ENCODE results near the gene NCCRP1. TPM values are rescaled to one million over a fixed set of nuclear protein-coding genes. Genes with fewer than 3 reads are reported as not detected.

The NCCRP1 gene
- total RNA-seq, 1 donor from 2014 or later, result not detected

DNA sequence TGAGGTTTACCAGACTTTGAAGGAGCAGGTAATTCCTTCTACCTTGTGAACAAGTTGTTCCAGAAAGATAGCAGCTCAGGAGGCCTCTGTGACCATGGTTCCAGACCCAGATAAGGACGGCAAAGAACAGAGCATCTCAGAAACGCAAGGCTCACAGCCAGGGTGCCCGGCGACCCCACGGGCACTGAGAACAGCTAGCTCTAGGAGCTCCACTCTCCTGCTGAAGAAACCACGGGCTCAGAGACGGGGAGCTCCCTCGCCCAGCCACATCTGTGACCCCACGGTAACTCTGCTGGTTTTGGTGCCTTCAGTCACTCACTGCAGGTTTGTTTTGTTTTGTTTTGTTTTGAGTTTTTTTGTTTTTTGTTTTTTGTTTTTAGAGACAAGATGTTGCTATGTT lies 16.0 kb upstream of the NCCRP1 start:
- Histone ChIP-seq H3K27me3 (ENCODE audit: control insufficient read depth in 3 of 3, insufficient read depth in 3 of 3, low read length in 3 of 3) (no peaks in the 10 kb centered on the region), H3K4me3 (ENCODE audit: low read length in 3 of 3) (no peak overlapping the region), H3K36me3 (ENCODE audit: control insufficient read depth in 3 of 3, insufficient read depth in 3 of 3, low read length in 3 of 3) (peaks cover 6 to 8% (median 8%) of the 10 kb centered on the region in 3 donors), H3K9ac (ENCODE audit: low read depth in 1 of 3, low read length in 3 of 3) (no peak overlapping the region), H3K9me3 (ENCODE audit: control insufficient read depth in 3 of 3, low read length in 3 of 3) (no peaks in the 10 kb centered on the region), H3K27ac (ENCODE audit: low read depth, low read length) (no peak overlapping the region), H3K4me1 (ENCODE audit: control insufficient read depth in 3 of 3, insufficient read depth in 3 of 3, low read length in 3 of 3) (no peaks in the 10 kb centered on the region)

DNA sequence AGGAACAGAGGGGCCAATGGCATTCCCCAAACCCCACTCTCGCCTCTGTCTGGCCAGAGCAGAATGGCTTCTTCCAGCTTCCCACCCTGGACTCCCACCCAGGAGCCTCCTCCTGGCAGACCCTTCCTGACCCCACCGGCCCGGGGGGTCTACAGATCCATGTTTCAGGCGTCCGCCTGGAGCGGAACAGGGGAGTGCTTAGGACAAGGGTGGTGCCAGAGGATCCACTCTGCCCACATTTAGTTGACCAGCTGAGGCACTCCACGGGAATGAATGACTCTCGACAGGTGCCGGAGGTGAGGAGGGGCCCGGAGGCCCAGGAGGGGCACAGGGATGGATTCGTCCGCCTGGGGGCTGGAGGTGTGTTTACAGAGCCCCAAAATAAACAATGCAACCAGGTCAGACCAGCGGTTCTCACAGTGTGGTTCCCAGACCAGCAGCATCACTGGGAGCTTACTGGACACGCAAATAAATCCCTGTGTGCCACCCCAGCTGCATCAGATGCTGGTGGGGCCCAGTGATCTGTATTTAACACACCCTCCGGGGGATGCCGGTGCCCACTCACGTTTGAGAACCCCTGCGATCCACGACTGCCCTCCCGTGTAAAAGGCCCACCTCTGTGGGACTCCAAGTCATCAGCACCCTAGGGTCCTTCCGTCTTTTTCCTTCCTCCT lies 15.1 kb upstream of the NCCRP1 start:
- no peak overlapping the region for H3K9ac ChIP-seq (ENCODE audit: low read depth in 1 of 3, low read length in 3 of 3)
- no peaks in the 10 kb centered on the region for H3K27me3 ChIP-seq (ENCODE audit: control insufficient read depth in 3 of 3, insufficient read depth in 3 of 3, low read length in 3 of 3)

DNA sequence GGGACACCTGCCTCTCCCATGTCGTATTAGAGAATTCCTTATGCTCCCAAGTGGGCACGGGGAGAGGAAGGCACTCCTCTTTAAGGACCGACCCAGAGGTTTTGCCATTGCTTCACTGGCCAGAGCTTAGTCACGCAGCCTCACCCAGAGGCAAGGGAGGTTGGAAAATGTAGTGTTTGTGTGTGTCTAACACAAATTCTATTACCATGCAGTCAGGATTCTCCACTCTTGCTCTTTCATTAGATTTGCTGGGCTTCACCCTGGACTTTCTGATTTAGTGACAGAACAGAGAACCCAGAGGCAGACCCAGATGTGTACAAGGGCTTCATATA lies 14.6 kb upstream of the NCCRP1 start:
- H3K27me3 ChIP-seq (ENCODE audit: control insufficient read depth in 3 of 3, insufficient read depth in 3 of 3, low read length in 3 of 3), result no peaks in the 10 kb centered on the region
- H3K36me3 ChIP-seq (ENCODE audit: control insufficient read depth in 3 of 3, insufficient read depth in 3 of 3, low read length in 3 of 3), result peaks cover 4% of the 10 kb centered on the region in 3 donors
- H3K4me3 ChIP-seq (ENCODE audit: low read length in 3 of 3), result no peak overlapping the region
- no peaks in the 10 kb centered on the region for H3K9me3 ChIP-seq (ENCODE audit: control insufficient read depth in 3 of 3, low read length in 3 of 3)
- no peaks in the 10 kb centered on the region for H3K4me1 ChIP-seq (ENCODE audit: control insufficient read depth in 3 of 3, insufficient read depth in 3 of 3, low read length in 3 of 3)
- H3K9ac ChIP-seq (ENCODE audit: low read depth in 1 of 3, low read length in 3 of 3), result no peak overlapping the region
- H3K27ac ChIP-seq (ENCODE audit: low read depth, low read length), result no peak overlapping the region

More for the DNA sequence above, 15.1 kb upstream of the NCCRP1 start:
- H3K4me3 ChIP-seq (ENCODE audit: low read length in 3 of 3), result no peak overlapping the region
- no peaks in the 10 kb centered on the region for H3K9me3 ChIP-seq (ENCODE audit: control insufficient read depth in 3 of 3, low read length in 3 of 3)
- H3K36me3 ChIP-seq (ENCODE audit: control insufficient read depth in 3 of 3, insufficient read depth in 3 of 3, low read length in 3 of 3), result peaks cover 4 to 6% (median 5%) of the 10 kb centered on the region in 3 donors
- H3K4me1 ChIP-seq (ENCODE audit: control insufficient read depth in 3 of 3, insufficient read depth in 3 of 3, low read length in 3 of 3), result no peaks in the 10 kb centered on the region
- H3K27ac ChIP-seq (ENCODE audit: low read depth, low read length), result no peak overlapping the region

DNA sequence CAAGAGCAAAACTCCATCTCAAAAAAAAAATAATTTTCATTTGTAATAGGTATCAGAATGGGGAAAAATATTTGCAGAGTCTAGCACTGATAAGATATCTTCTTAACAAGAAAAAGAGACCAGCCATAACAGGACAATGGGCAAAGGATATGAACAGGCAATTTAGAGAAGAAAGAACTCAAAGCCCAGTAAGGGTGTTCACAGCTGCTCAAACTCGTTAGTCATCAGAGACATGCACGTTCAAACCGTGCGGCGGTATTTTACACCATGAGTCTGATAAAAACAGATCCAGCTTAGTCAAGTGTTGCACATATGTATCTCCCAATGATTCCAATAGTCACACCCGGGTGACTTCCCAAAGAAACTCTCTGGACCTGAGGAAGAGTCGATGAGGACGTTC lies 13.7 kb upstream of the NCCRP1 start:
- Histone ChIP-seq H3K4me1 (ENCODE audit: control insufficient read depth in 3 of 3, insufficient read depth in 3 of 3, low read length in 3 of 3) (no peaks in the 10 kb centered on the region), H3K9ac (ENCODE audit: low read depth in 1 of 3, low read length in 3 of 3) (no peak overlapping the region), H3K36me3 (ENCODE audit: control insufficient read depth in 3 of 3, insufficient read depth in 3 of 3, low read length in 3 of 3) (peaks cover 0 to 2% (median 1%) of the 10 kb centered on the region in 3 donors), H3K9me3 (ENCODE audit: control insufficient read depth in 3 of 3, low read length in 3 of 3) (no peaks in the 10 kb centered on the region), H3K27ac (ENCODE audit: low read depth, low read length) (no peak overlapping the region), H3K4me3 (ENCODE audit: low read length in 3 of 3) (no peak overlapping the region), H3K27me3 (ENCODE audit: control insufficient read depth in 3 of 3, insufficient read depth in 3 of 3, low read length in 3 of 3) (peaks cover 0 to 7% (median 6%) of the 10 kb centered on the region in 3 donors)

DNA sequence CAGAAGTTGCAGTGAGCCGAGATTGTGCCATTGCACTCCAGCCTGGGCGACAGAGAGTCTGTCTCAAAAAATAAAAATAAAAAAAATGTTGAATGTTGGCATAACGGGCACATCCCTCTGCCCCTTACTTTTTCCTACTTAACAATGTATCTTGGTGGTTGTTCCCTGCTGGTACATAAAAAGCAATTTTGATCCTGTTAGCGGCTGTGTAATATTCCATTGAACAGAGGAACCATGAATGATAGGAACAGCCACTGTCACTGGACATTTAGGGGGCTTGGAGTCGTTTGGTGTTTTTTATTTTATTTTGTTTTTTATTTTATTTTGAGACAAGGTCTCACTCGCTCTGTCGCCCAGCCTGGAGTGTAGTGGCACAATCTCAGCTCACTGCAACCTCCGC lies 10.4 kb upstream of the NCCRP1 start:
- no peaks in the 10 kb centered on the region for H3K4me1 ChIP-seq (ENCODE audit: control insufficient read depth in 3 of 3, insufficient read depth in 3 of 3, low read length in 3 of 3)
- peaks cover 0 to 13% (median 6%) of the 10 kb centered on the region in 3 donors for H3K27me3 ChIP-seq (ENCODE audit: control insufficient read depth in 3 of 3, insufficient read depth in 3 of 3, low read length in 3 of 3)
- H3K36me3 ChIP-seq (ENCODE audit: control insufficient read depth in 3 of 3, insufficient read depth in 3 of 3, low read length in 3 of 3), result no peaks in the 10 kb centered on the region
- no peak overlapping the region for H3K4me3 ChIP-seq (ENCODE audit: low read length in 3 of 3)
- no peaks in the 10 kb centered on the region for H3K9me3 ChIP-seq (ENCODE audit: control insufficient read depth in 3 of 3, low read length in 3 of 3)
- H3K9ac ChIP-seq (ENCODE audit: low read depth in 1 of 3, low read length in 3 of 3), result no peak overlapping the region
- H3K27ac ChIP-seq (ENCODE audit: low read depth, low read length), result no peak overlapping the region

DNA sequence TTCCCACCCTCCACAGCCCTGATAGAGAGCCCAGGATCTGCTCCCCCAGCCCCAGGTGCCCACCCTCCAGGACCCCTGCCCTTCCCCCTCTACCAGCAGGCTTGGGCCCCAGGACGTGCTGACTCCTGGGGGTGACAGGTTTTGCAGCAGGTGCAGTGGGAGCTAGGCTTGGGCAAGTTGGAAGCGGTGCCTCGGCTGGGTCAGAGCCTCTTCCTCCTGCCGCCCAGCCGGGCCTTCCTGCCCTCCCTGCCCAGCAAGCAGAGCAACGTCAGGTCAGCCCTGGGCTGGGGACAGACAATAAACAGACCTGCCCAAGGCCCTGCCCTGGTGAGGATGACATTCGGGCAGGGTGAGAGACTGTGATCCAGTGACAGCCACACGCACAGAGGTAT lies 9.2 kb upstream of the NCCRP1 start:
- Histone ChIP-seq H3K9ac (ENCODE audit: low read depth in 1 of 3, low read length in 3 of 3) (no peak overlapping the region), H3K4me1 (ENCODE audit: control insufficient read depth in 3 of 3, insufficient read depth in 3 of 3, low read length in 3 of 3) (no peaks in the 10 kb centered on the region), H3K27me3 (ENCODE audit: control insufficient read depth in 3 of 3, insufficient read depth in 3 of 3, low read length in 3 of 3) (peaks cover 0 to 15% (median 6%) of the 10 kb centered on the region in 3 donors), H3K4me3 (ENCODE audit: low read length in 3 of 3) (no peak overlapping the region), H3K36me3 (ENCODE audit: control insufficient read depth in 3 of 3, insufficient read depth in 3 of 3, low read length in 3 of 3) (no peaks in the 10 kb centered on the region), H3K27ac (ENCODE audit: low read depth, low read length) (no peak overlapping the region), H3K9me3 (ENCODE audit: control insufficient read depth in 3 of 3, low read length in 3 of 3) (no peaks in the 10 kb centered on the region)

DNA sequence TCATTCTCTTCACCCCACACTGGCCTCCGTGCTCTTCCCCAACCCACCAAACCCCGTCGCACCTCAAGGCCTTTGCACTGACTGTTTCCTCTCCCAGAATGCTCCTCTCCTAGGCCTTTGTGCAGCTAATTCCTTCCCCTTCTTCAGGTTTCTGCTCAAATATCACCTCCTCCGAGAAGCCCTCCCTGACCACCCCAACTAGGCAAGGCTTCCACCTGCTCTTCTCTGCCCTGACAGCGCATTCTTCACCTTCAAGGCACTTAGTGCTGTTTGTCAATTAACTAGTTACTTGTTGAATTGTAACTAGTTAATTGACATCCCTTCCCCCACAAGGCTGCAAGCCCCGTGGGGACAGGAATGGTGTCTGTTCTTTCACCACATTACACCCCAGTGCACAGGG lies 7.8 kb upstream of the NCCRP1 start:
- H3K9me3 ChIP-seq (ENCODE audit: control insufficient read depth in 3 of 3, low read length in 3 of 3), result no peaks in the 10 kb centered on the region
- H3K4me1 ChIP-seq (ENCODE audit: control insufficient read depth in 3 of 3, insufficient read depth in 3 of 3, low read length in 3 of 3), result no peaks in the 10 kb centered on the region
- H3K27me3 ChIP-seq (ENCODE audit: control insufficient read depth in 3 of 3, insufficient read depth in 3 of 3, low read length in 3 of 3), result peaks cover 0 to 15% (median 10%) of the 10 kb centered on the region in 3 donors
- no peak overlapping the region for H3K4me3 ChIP-seq (ENCODE audit: low read length in 3 of 3)
- no peaks in the 10 kb centered on the region for H3K36me3 ChIP-seq (ENCODE audit: control insufficient read depth in 3 of 3, insufficient read depth in 3 of 3, low read length in 3 of 3)
- H3K27ac ChIP-seq (ENCODE audit: low read depth, low read length), result no peak overlapping the region
- H3K9ac ChIP-seq (ENCODE audit: low read depth in 1 of 3, low read length in 3 of 3), result no peak overlapping the region

DNA sequence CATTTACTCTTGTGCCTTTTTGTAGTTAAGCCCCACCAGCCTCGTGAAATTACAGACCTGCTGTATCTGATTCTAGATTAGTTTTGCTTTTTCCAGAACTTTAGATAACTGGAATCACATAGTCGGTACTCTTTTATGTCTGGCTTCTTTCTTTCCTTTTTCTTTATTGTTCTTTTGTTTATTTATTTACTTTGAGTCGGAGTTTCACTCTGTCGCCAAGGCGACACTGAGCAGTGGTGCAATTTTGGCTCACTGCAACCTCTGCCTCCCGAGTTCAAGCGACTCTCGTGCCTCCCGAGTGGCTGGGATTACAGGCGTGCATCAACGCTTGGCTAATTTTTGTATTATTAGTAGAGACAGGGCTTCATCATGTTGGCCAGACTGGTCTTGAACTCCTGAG lies 6.0 kb upstream of the NCCRP1 start:
- Histone ChIP-seq H3K4me3 (ENCODE audit: low read length in 3 of 3) (no peak overlapping the region), H3K9me3 (ENCODE audit: control insufficient read depth in 3 of 3, low read length in 3 of 3) (no peaks in the 10 kb centered on the region), H3K27ac (ENCODE audit: low read depth, low read length) (no peak overlapping the region), H3K4me1 (ENCODE audit: control insufficient read depth in 3 of 3, insufficient read depth in 3 of 3, low read length in 3 of 3) (no peaks in the 10 kb centered on the region), H3K27me3 (ENCODE audit: control insufficient read depth in 3 of 3, insufficient read depth in 3 of 3, low read length in 3 of 3) (peaks cover 11 to 26% (median 22%) of the 10 kb centered on the region in 3 donors), H3K9ac (ENCODE audit: low read depth in 1 of 3, low read length in 3 of 3) (no peak overlapping the region), H3K36me3 (ENCODE audit: control insufficient read depth in 3 of 3, insufficient read depth in 3 of 3, low read length in 3 of 3) (no peaks in the 10 kb centered on the region)

DNA sequence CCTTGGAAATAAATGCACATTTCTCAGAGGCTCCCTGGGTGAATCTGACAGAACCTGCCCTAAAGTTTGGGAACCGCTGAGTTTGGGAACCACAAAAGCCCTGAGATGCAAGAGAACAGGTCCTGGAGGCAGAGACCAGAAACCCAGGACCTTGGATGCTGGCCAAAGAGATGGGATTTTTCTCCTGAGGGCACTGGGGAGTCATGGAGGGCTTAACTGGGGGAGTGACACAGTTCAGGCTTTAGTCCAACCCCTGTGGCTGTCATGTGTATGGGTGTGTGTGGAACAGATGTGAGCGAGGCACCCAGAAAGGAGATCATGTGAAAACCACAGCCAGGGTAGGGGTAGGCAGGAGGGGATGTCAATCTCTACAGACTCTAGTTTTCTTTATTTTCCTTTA lies 3.9 kb upstream of the NCCRP1 start:
- H3K27me3 ChIP-seq (ENCODE audit: control insufficient read depth in 3 of 3, insufficient read depth in 3 of 3, low read length in 3 of 3), result peaks cover 28 to 40% (median 37%) of the 10 kb centered on the region in 3 donors
- no peaks in the 10 kb centered on the region for H3K9me3 ChIP-seq (ENCODE audit: control insufficient read depth in 3 of 3, low read length in 3 of 3)
- H3K4me3 ChIP-seq (ENCODE audit: low read length in 3 of 3), result no peak overlapping the region
- H3K9ac ChIP-seq (ENCODE audit: low read depth in 1 of 3, low read length in 3 of 3), result no peak overlapping the region
- no peaks in the 10 kb centered on the region for H3K4me1 ChIP-seq (ENCODE audit: control insufficient read depth in 3 of 3, insufficient read depth in 3 of 3, low read length in 3 of 3)
- no peak overlapping the region for H3K27ac ChIP-seq (ENCODE audit: low read depth, low read length)
- no peaks in the 10 kb centered on the region for H3K36me3 ChIP-seq (ENCODE audit: control insufficient read depth in 3 of 3, insufficient read depth in 3 of 3, low read length in 3 of 3)

DNA sequence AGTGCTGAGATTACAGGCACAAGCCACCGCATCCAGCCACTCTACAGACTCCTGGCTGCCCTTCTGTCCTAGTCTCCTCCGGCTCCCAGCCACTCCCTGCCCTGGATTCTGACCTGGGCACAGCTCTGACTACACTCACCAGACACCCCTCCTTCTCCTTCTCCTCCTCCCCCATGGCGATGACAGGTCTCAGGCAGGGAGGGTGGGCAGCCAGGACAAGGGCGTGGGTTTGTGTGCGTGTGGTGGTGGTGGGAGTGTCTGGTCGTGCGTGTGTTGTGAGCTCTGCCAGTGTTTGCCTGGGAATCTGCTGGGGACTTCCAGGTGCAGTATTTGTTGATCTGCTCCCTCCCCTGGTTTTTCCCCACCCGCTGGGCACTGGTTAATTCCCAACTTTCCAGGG lies 3.0 kb upstream of the NCCRP1 start:
- Histone ChIP-seq H3K9me3 (ENCODE audit: control insufficient read depth in 3 of 3, low read length in 3 of 3) (no peaks in the 10 kb centered on the region), H3K36me3 (ENCODE audit: control insufficient read depth in 3 of 3, insufficient read depth in 3 of 3, low read length in 3 of 3) (no peaks in the 10 kb centered on the region), H3K4me1 (ENCODE audit: control insufficient read depth in 3 of 3, insufficient read depth in 3 of 3, low read length in 3 of 3) (no peaks in the 10 kb centered on the region), H3K9ac (ENCODE audit: low read depth in 1 of 3, low read length in 3 of 3) (no peak overlapping the region), H3K27ac (ENCODE audit: low read depth, low read length) (no peak overlapping the region), H3K27me3 (ENCODE audit: control insufficient read depth in 3 of 3, insufficient read depth in 3 of 3, low read length in 3 of 3) (peaks cover 38 to 43% (median 41%) of the 10 kb centered on the region in 3 donors), H3K4me3 (ENCODE audit: low read length in 3 of 3) (no peak overlapping the region)

Measured in skeletal muscle tissue (tissue), 4 donors.